ENCODE measurements around the gene CTDSPL. TPM values are rescaled to one million over a fixed set of nuclear protein-coding genes. Genes with fewer than 3 reads are reported as not detected.

Gene CTDSPL
- total RNA-seq, 1 experiment from 2014 or later, result not detected

GRCh38 chr3:38026856-38027255, 165.2 kb downstream of the CTDSPL start:
- DNase-seq, result no peak
- Histone ChIP-seq H3K9me3 (ENCODE audit: low read length) (no peaks in the 10 kb centered on the region), H3K4me2 (ENCODE audit: low read depth, low read length, poor library complexity, severe bottlenecking) (no peak overlapping the region), H3K4me1 (ENCODE audit: low read length) (peaks cover 21% of the 10 kb centered on the region), H4K20me1 (ENCODE audit: insufficient read depth, low read depth, low read length) (no peaks in the 10 kb centered on the region), H3K27me3 (ENCODE audit: low read length) (no peaks in the 10 kb centered on the region), H3K27ac (ENCODE audit: low read length) (no peak overlapping the region), H3K79me2 (ENCODE audit: low read length) (no peaks in the 10 kb centered on the region), H3K9ac (ENCODE audit: low read length) (no peak overlapping the region), H3K4me3 (ENCODE audit: low read length) (no peak overlapping the region), H3K9me2 (replicated peaks; ENCODE audit: insufficient read depth, low read length) (no peaks in the 10 kb centered on the region), H2AFZ (ENCODE audit: low read length) (no peak overlapping the region), H3K36me3 (ENCODE audit: insufficient read depth, low read length) (no peaks in the 10 kb centered on the region)

GRCh38 chr3:38027466-38028465, 166.1 kb downstream of the CTDSPL start:
- Histone ChIP-seq H3K79me2 (ENCODE audit: low read length) (no peaks in the 10 kb centered on the region), H3K9ac (ENCODE audit: low read length) (no peak overlapping the region), H3K4me3 (ENCODE audit: low read length) (no peak overlapping the region), H3K4me1 (ENCODE audit: low read length) (peaks cover 21% of the 10 kb centered on the region), H3K27ac (ENCODE audit: low read length) (no peak overlapping the region), H3K27me3 (ENCODE audit: low read length) (no peaks in the 10 kb centered on the region), H3K4me2 (ENCODE audit: low read depth, low read length, poor library complexity, severe bottlenecking) (no peak overlapping the region), H2AFZ (ENCODE audit: low read length) (no peak overlapping the region), H4K20me1 (ENCODE audit: insufficient read depth, low read depth, low read length) (0 out of 2 replicates have a peak, but pooled peaks cover 3% of the 10 kb centered on the region), H3K9me3 (ENCODE audit: low read length) (no peaks in the 10 kb centered on the region), H3K9me2 (replicated peaks; ENCODE audit: insufficient read depth, low read length) (no peaks in the 10 kb centered on the region), H3K36me3 (ENCODE audit: insufficient read depth, low read length) (no peaks in the 10 kb centered on the region)
- DNase-seq, result no peak

- Histone ChIP-seq H3K9ac (ENCODE audit: low read length) (no peak overlapping the region), H3K4me2 (ENCODE audit: low read depth, low read length, poor library complexity, severe bottlenecking) (no peak overlapping the region), H2AFZ (ENCODE audit: low read length) (no peak overlapping the region)
Observed at GRCh38 chr3:38028621-38029361, 167.1 kb downstream of the CTDSPL start.

GRCh38 chr3:38029400-38030125, 167.9 kb downstream of the CTDSPL start, which contains the start of gene PLCD1:
Gene PLCD1, minus strand, starts transcription at chr3:38029642. Its CDS starts 103 bp downstream, at chr3:38029539.
- H3K36me3 ChIP-seq (ENCODE audit: insufficient read depth, low read length), result no peaks in the 10 kb centered on the region
- H3K9ac ChIP-seq (ENCODE audit: low read length), result no peak within 1 kb of the TSS
- no peak within 1 kb of the TSS for H3K4me2 ChIP-seq (ENCODE audit: low read depth, low read length, poor library complexity, severe bottlenecking)
- no peak within 1 kb of the TSS for H3K27ac ChIP-seq (ENCODE audit: low read length)
- no peaks in the 10 kb centered on the region for H3K9me3 ChIP-seq (ENCODE audit: low read length)
- H3K79me2 ChIP-seq (ENCODE audit: low read length), result no peaks in the 10 kb centered on the region
- H3K9me2 ChIP-seq (replicated peaks; ENCODE audit: insufficient read depth, low read length), result no peaks in the 10 kb centered on the region
- DNase-seq, result no peak
- no peak within 1 kb of the TSS for H3K4me3 ChIP-seq (ENCODE audit: low read length)
- no peaks in the 10 kb centered on the region for H3K27me3 ChIP-seq (ENCODE audit: low read length)
- 0 out of 2 replicates have a peak, but pooled peaks cover 3% of the 10 kb centered on the region for H4K20me1 ChIP-seq (ENCODE audit: insufficient read depth, low read depth, low read length)
- no peak within 1 kb of the TSS for H2AFZ ChIP-seq (ENCODE audit: low read length)
- peaks cover 12% of the 10 kb centered on the region for H3K4me1 ChIP-seq (ENCODE audit: low read length)

More at GRCh38 chr3:38028621-38029361, 167.1 kb downstream of the CTDSPL start:
- Histone ChIP-seq H3K36me3 (ENCODE audit: insufficient read depth, low read length) (no peaks in the 10 kb centered on the region), H3K27me3 (ENCODE audit: low read length) (no peaks in the 10 kb centered on the region), H3K9me3 (ENCODE audit: low read length) (no peaks in the 10 kb centered on the region), H3K4me1 (ENCODE audit: low read length) (peaks cover 19% of the 10 kb centered on the region), H3K4me3 (ENCODE audit: low read length) (no peak overlapping the region), H3K79me2 (ENCODE audit: low read length) (no peaks in the 10 kb centered on the region), H3K9me2 (replicated peaks; ENCODE audit: insufficient read depth, low read length) (no peaks in the 10 kb centered on the region), H3K27ac (ENCODE audit: low read length) (no peak overlapping the region), H4K20me1 (ENCODE audit: insufficient read depth, low read depth, low read length) (0 out of 2 replicates have a peak, but pooled peaks cover 3% of the 10 kb centered on the region)
- DNase-seq, result no peak

- no peaks in the 10 kb centered on the region for H3K9me3 ChIP-seq (ENCODE audit: low read length)
- H3K4me2 ChIP-seq (ENCODE audit: low read depth, low read length, poor library complexity, severe bottlenecking), result no peak overlapping the region
- H3K9ac ChIP-seq (ENCODE audit: low read length), result no peak overlapping the region
- no peaks in the 10 kb centered on the region for H3K79me2 ChIP-seq (ENCODE audit: low read length)
- no peaks in the 10 kb centered on the region for H3K27me3 ChIP-seq (ENCODE audit: low read length)
- no peaks in the 10 kb centered on the region for H3K9me2 ChIP-seq (replicated peaks; ENCODE audit: insufficient read depth, low read length)
- H3K27ac ChIP-seq (ENCODE audit: low read length), result no peak overlapping the region
- H3K4me3 ChIP-seq (ENCODE audit: low read length), result no peak overlapping the region
- no peak overlapping the region for H2AFZ ChIP-seq (ENCODE audit: low read length)
- H4K20me1 ChIP-seq (ENCODE audit: insufficient read depth, low read depth, low read length), result 0 out of 2 replicates have a peak, but pooled peaks cover 3% of the 10 kb centered on the region
- H3K36me3 ChIP-seq (ENCODE audit: insufficient read depth, low read length), result no peaks in the 10 kb centered on the region
- peaks cover 7% of the 10 kb centered on the region for H3K4me1 ChIP-seq (ENCODE audit: low read length)
- DNase-seq, result no peak
Observed at GRCh38 chr3:38030126-38031021, 168.7 kb downstream of the CTDSPL start.

GRCh38 chr3:38031022-38031994, 169.6 kb downstream of the CTDSPL start:
- H3K4me2 ChIP-seq (ENCODE audit: low read depth, low read length, poor library complexity, severe bottlenecking), result no peak overlapping the region
- 0 out of 2 replicates have a peak, but pooled peaks cover 3% of the 10 kb centered on the region for H4K20me1 ChIP-seq (ENCODE audit: insufficient read depth, low read depth, low read length)
- H3K9me2 ChIP-seq (replicated peaks; ENCODE audit: insufficient read depth, low read length), result no peaks in the 10 kb centered on the region
- H3K4me3 ChIP-seq (ENCODE audit: low read length), result no peak overlapping the region
- no peaks in the 10 kb centered on the region for H3K36me3 ChIP-seq (ENCODE audit: insufficient read depth, low read length)
- no peaks in the 10 kb centered on the region for H3K4me1 ChIP-seq (ENCODE audit: low read length)
- H3K9me3 ChIP-seq (ENCODE audit: low read length), result no peaks in the 10 kb centered on the region
- H3K9ac ChIP-seq (ENCODE audit: low read length), result no peak overlapping the region
- DNase-seq, result no peak
- no peak overlapping the region for H3K27ac ChIP-seq (ENCODE audit: low read length)
- no peaks in the 10 kb centered on the region for H3K79me2 ChIP-seq (ENCODE audit: low read length)
- H2AFZ ChIP-seq (ENCODE audit: low read length), result no peak overlapping the region
- H3K27me3 ChIP-seq (ENCODE audit: low read length), result no peaks in the 10 kb centered on the region

All from Karpas-422 (cell line).